ENCODE results near the gene LZTR1. TPM values are rescaled to one million over a fixed set of nuclear protein-coding genes. Genes with fewer than 3 reads are reported as not detected.
A peak's percentile ranks its signal among the peaks of the same experiment; 100 is the strongest.
"Not testable (repeated sequence)": the region's sequence is repeated elsewhere in the genome, so short reads cannot be mapped to it uniquely, and the experiment has no call there.

LZTR1 gene
- total RNA-seq, 1 donor from 2014 or later = 18.1 TPM

GRCh38 chr22:21033895-21034294 lies 51.8 kb downstream of the LZTR1 start:
- H3K4me3 ChIP-seq = no peak overlapping the region
- no peaks in the 10 kb centered on the region for H3K36me3 ChIP-seq
- no peaks in the 10 kb centered on the region for H3K9me3 ChIP-seq (replicated peaks)
- peaks cover 21% of the 10 kb centered on the region for H3K4me1 ChIP-seq
- peaks cover 51% of the 10 kb centered on the region for H3K27me3 ChIP-seq (ENCODE audit: low read depth)
- DNase-seq = no peak
- intact Hi-C loops (cut with micrococcal nuclease) = no loop called here
- TF ChIP-seq CTCF (IDR thresholded peaks at IDR 0.05; ENCODE audit: borderline replicate concordance) = no peak
- no peak overlapping the region for H3K27ac ChIP-seq (replicated peaks)

GRCh38 chr22:21034989-21035388 lies 52.9 kb downstream of the LZTR1 start:
- Histone ChIP-seq H3K27ac (replicated peaks) (no peak overlapping the region), H3K27me3 (ENCODE audit: low read depth) (peaks cover 40% of the 10 kb centered on the region), H3K4me3 (no peak overlapping the region), H3K36me3 (no peaks in the 10 kb centered on the region), H3K4me1 (peaks cover 21% of the 10 kb centered on the region), H3K9me3 (replicated peaks) (no peaks in the 10 kb centered on the region)
- no peak for TF ChIP-seq CTCF (IDR thresholded peaks at IDR 0.05; ENCODE audit: borderline replicate concordance)
- intact Hi-C loops (cut with micrococcal nuclease) = no loop called here
- DNase-seq = no peak

- intact Hi-C loops (cut with micrococcal nuclease) = no loop called here
- no peak for TF ChIP-seq CTCF (IDR thresholded peaks at IDR 0.05; ENCODE audit: borderline replicate concordance)
- DNase-seq = no peak
- peak overlapping the region; percentile 61 for H3K27ac ChIP-seq (replicated peaks)
- no peak overlapping the region for H3K4me3 ChIP-seq
- H3K4me1 ChIP-seq = peaks cover 11% of the 10 kb centered on the region
- H3K36me3 ChIP-seq = no peaks in the 10 kb centered on the region
- no peaks in the 10 kb centered on the region for H3K9me3 ChIP-seq (replicated peaks)
- H3K27me3 ChIP-seq (ENCODE audit: low read depth) = peaks cover 11% of the 10 kb centered on the region
Measured at GRCh38 chr22:21038405-21038804, 56.3 kb downstream of the LZTR1 start.

GRCh38 chr22:21039158-21039557 lies 57.1 kb downstream of the LZTR1 start:
- H3K4me3 ChIP-seq; H3K36me3 ChIP-seq; DNase-seq; H3K9me3 ChIP-seq (replicated peaks); intact Hi-C loops (cut with micrococcal nuclease); H3K27me3 ChIP-seq (ENCODE audit: low read depth): not testable (repeated sequence)
- Histone ChIP-seq H3K4me1 (peaks cover 12% of the 10 kb centered on the region), H3K27ac (replicated peaks) (peak overlapping the region; percentile 61)

GRCh38 chr22:21041937-21042336 lies 59.8 kb downstream of the LZTR1 start:
- no peak for TF ChIP-seq CTCF (IDR thresholded peaks at IDR 0.05; ENCODE audit: borderline replicate concordance)
- DNase-seq = no peak
- no peaks in the 10 kb centered on the region for H3K9me3 ChIP-seq (replicated peaks)
- H3K4me1 ChIP-seq = peaks cover 29% of the 10 kb centered on the region
- H3K27ac ChIP-seq (replicated peaks) = no peak overlapping the region
- no peak overlapping the region for H3K4me3 ChIP-seq
- no peaks in the 10 kb centered on the region for H3K36me3 ChIP-seq
- peaks cover 6% of the 10 kb centered on the region for H3K27me3 ChIP-seq (ENCODE audit: low read depth)
- intact Hi-C loops (cut with micrococcal nuclease) = no loop called here

- Histone ChIP-seq H3K27ac (replicated peaks) (no peak overlapping the region), H3K36me3 (no peaks in the 10 kb centered on the region), H3K4me1 (peaks cover 24% of the 10 kb centered on the region), H3K27me3 (ENCODE audit: low read depth) (peaks cover 6% of the 10 kb centered on the region), H3K4me3 (no peak overlapping the region), H3K9me3 (replicated peaks) (no peaks in the 10 kb centered on the region)
- TF ChIP-seq CTCF (IDR thresholded peaks at IDR 0.05; ENCODE audit: borderline replicate concordance) = no peak
- intact Hi-C loops (cut with micrococcal nuclease) = no loop called here
- no peak for DNase-seq
Measured at GRCh38 chr22:21042978-21043859, 61.1 kb downstream of the LZTR1 start.

Data from left ventricle myocardium inferior (tissue), 1 donor.